ENCODE results near the gene AGAP3. TPM values are rescaled to one million over a fixed set of nuclear protein-coding genes. Genes with fewer than 3 reads are reported as not detected.

AGAP3 gene
- polyA plus RNA-seq, 1 donor (not counting 4 experiments of a cell fraction or from before 2014, with no cell fraction given), result 64.3 TPM

GRCh38 chr7:151082141-151083070 lies 3.9 kb upstream of the AGAP3 start:
- FAIRE-seq (no peak), DNase-seq (ENCODE audit: low read depth, low spot score) (no peak)
- dilution Hi-C loops (cut with MboI; ENCODE audit: extremely low pct_ligation_motif_present, low sequenced_read_pairs), result no loop called here
- H3K4me3 ChIP-seq (ENCODE audit: control insufficient read depth in 2 of 3, extremely low read depth in 1 of 3, insufficient read depth in 2 of 3, low read depth in 1 of 3, low read length in 3 of 3), result peak overlapping the region; percentile 68 to 82 (median 79)
- peaks cover 26% of the 10 kb centered on the region for H3K4me1 ChIP-seq (ENCODE audit: control insufficient read depth, extremely low read depth, insufficient read depth, low read length)
- TF ChIP-seq EZH2 (IDR thresholded peaks at IDR 0.05; ENCODE audit: low read length) (no peak), CTCF (optimal IDR thresholded peaks at IDR 0.05 in 1 of 3, IDR thresholded peaks at IDR 0.05 in 1 of 3, conservative IDR thresholded peaks at IDR 0.05 in 1 of 3; ENCODE audit: extremely low read depth in 1 of 3, insufficient read depth in 2 of 3, low read length in 3 of 3) (no peak)
- peaks cover 2 to 7% of the 10 kb centered on the region in 2 experiments for H3K36me3 ChIP-seq (ENCODE audit: control insufficient read depth in 2 of 2, extremely low read depth in 1 of 2, insufficient read depth in 2 of 2, low read length in 2 of 2)
- no peaks in the 10 kb centered on the region for H3K9me3 ChIP-seq (ENCODE audit: control insufficient read depth, low read depth, low read length)
- no peaks in the 10 kb centered on the region for H3K9me1 ChIP-seq (ENCODE audit: control insufficient read depth, extremely low read depth, insufficient read depth, low read length)
- peak overlapping the region; percentile 53 for H2AFZ ChIP-seq (ENCODE audit: control insufficient read depth, low read length)
- H3K27ac ChIP-seq (ENCODE audit: control insufficient read depth, insufficient read depth, low read length), result peak overlapping the region; percentile 52
- peak overlapping the region; percentile 79 for H3K9ac ChIP-seq (ENCODE audit: control insufficient read depth, extremely low read depth, insufficient read depth, low read length)
- H3K27me3 ChIP-seq (ENCODE audit: control insufficient read depth, extremely low read depth, insufficient read depth, low read length), result no peaks in the 10 kb centered on the region
- H3K4me2 ChIP-seq (ENCODE audit: control insufficient read depth, extremely low read depth, insufficient read depth, low read depth, low read length), result peak overlapping the region; percentile 97
- H3K79me2 ChIP-seq (ENCODE audit: control insufficient read depth, insufficient read depth, low read length), result peaks cover 34% of the 10 kb centered on the region
- no peaks in the 10 kb centered on the region for H4K20me1 ChIP-seq (ENCODE audit: control insufficient read depth, extremely low read depth, insufficient read depth, low read length)

- FAIRE-seq, result no peak
- Histone ChIP-seq H3K9ac (ENCODE audit: control insufficient read depth, extremely low read depth, insufficient read depth, low read length) (peak within 1 kb of the TSS; percentile 79), H3K9me1 (ENCODE audit: control insufficient read depth, extremely low read depth, insufficient read depth, low read length) (no peaks in the 10 kb centered on the region), H3K4me2 (ENCODE audit: control insufficient read depth, extremely low read depth, insufficient read depth, low read depth, low read length) (peak within 1 kb of the TSS; percentile 97), H3K4me1 (ENCODE audit: control insufficient read depth, extremely low read depth, insufficient read depth, low read length) (peaks cover 31% of the 10 kb centered on the region), H3K79me2 (ENCODE audit: control insufficient read depth, insufficient read depth, low read length) (peaks cover 43% of the 10 kb centered on the region), H3K4me3 (ENCODE audit: control insufficient read depth in 2 of 3, extremely low read depth in 1 of 3, insufficient read depth in 2 of 3, low read depth in 1 of 3, low read length in 3 of 3) (peak within 1 kb of the TSS; percentile 68 to 82 (median 79)), H3K36me3 (ENCODE audit: control insufficient read depth in 2 of 2, extremely low read depth in 1 of 2, insufficient read depth in 2 of 2, low read length in 2 of 2) (peaks cover 2 to 6% of the 10 kb centered on the region in 2 experiments), H2AFZ (ENCODE audit: control insufficient read depth, low read length) (peak within 1 kb of the TSS; percentile 73), H3K27me3 (ENCODE audit: control insufficient read depth, extremely low read depth, insufficient read depth, low read length) (no peaks in the 10 kb centered on the region), H3K9me3 (ENCODE audit: control insufficient read depth, low read depth, low read length) (no peaks in the 10 kb centered on the region), H4K20me1 (ENCODE audit: control insufficient read depth, extremely low read depth, insufficient read depth, low read length) (no peaks in the 10 kb centered on the region), H3K27ac (ENCODE audit: control insufficient read depth, insufficient read depth, low read length) (peak within 1 kb of the TSS; percentile 52)
- no peak for DNase-seq (ENCODE audit: low read depth, low spot score)
- dilution Hi-C loops (cut with MboI; ENCODE audit: extremely low pct_ligation_motif_present, low sequenced_read_pairs), result no loop called here
- TF ChIP-seq CTCF (optimal IDR thresholded peaks at IDR 0.05 in 1 of 3, IDR thresholded peaks at IDR 0.05 in 1 of 3, conservative IDR thresholded peaks at IDR 0.05 in 1 of 3; ENCODE audit: extremely low read depth in 1 of 3, insufficient read depth in 2 of 3, low read length in 3 of 3) (no peak), EZH2 (IDR thresholded peaks at IDR 0.05; ENCODE audit: low read length) (no peak)
Measured at GRCh38 chr7:151083071-151083823, 3.0 kb upstream of the AGAP3 start, which contains the start of gene TMUB1. TMUB1 (minus strand) TSS chr7:151083493; CDS start chr7:151082563, 930 bp downstream.
